ENCODE data around the gene SKAP1. TPM values are rescaled to one million over a fixed set of nuclear protein-coding genes. Genes with fewer than 3 reads are reported as not detected.

The SKAP1 gene
- total RNA-seq, 1 experiment from 2014 or later, result 0.31 TPM

DNA sequence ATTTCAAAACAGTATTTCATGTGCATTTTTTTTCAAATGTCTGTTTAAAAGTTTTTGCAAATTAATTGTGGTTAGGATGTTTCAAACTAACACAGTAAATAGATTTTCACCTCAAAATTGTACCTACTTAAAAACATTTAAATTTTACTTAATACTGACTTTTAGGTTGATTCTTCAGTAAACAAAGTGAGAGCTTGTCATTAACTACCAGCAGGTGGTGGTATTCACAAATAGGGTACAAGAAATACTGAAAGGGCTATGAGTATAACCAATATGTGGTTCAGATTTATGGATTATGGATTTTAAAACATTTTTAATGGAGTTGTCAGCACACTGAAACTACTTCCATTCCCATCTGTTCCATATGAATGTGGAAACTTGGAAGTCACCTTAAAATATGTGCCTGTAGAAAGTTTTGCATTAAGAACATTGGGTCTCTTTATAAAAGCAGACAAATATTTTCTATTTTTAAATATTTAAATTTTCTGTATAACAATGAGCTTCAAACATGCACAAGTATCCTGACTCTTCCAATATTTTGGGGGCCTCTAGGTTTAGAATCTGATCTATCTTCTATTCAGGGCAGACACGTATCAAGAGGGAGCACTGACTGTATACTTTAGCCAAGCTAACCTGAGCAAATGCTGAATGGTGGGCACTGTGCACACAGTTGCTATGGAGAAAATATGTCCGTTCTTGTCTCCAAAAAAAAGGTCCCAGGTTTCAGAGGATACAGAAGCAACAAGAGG lies 166.9 kb downstream of the SKAP1 start:
- peaks cover 22% of the 10 kb centered on the region for H3K4me1 ChIP-seq (replicated peaks; ENCODE audit: insufficient read depth)
- intact Hi-C loops (cut with micrococcal nuclease; ENCODE audit: unreplicated experiment), result no loop called here
- TF ChIP-seq CTCF (conservative IDR thresholded peaks at IDR 0.05) (peak; percentile 74), EZH2 (IDR thresholded peaks at IDR 0.05; ENCODE audit: low read depth) (no peak)

GRCh38 chr17:48261297-48261880 lies 168.6 kb downstream of the SKAP1 start:
- BruUV-seq (replicated peaks), result no TSS peak
- no peaks in the 10 kb centered on the region for H3K9me3 ChIP-seq (ENCODE audit: insufficient read depth, low read depth)
- no peak overlapping the region for H2AFZ ChIP-seq
- POLR2A ChIA-PET (ENCODE audit: unreplicated experiment), result no interaction called here
- H3K4me1 ChIP-seq (replicated peaks; ENCODE audit: insufficient read depth), result peaks cover 22% of the 10 kb centered on the region
- no peak overlapping the region for H3K4me3 ChIP-seq
- H3K9me2 ChIP-seq (ENCODE audit: insufficient read depth), result no peaks in the 10 kb centered on the region
- H3K4me2 ChIP-seq, result no peak overlapping the region
- TF ChIP-seq CTCF (conservative IDR thresholded peaks at IDR 0.05) (peak; percentile 54), EZH2 (IDR thresholded peaks at IDR 0.05; ENCODE audit: low read depth) (no peak)
- no peaks in the 10 kb centered on the region for H3K27me3 ChIP-seq (ENCODE audit: insufficient read depth, low read depth)
- no peaks in the 10 kb centered on the region for H3K79me2 ChIP-seq (ENCODE audit: low read depth)
- peaks cover 8% of the 10 kb centered on the region for H3F3A ChIP-seq (ENCODE audit: insufficient read depth, low read depth)
- no peak for DNase-seq
- intact Hi-C loops (cut with micrococcal nuclease; ENCODE audit: unreplicated experiment), result no loop called here
- H3K27ac ChIP-seq, result no peak overlapping the region
- CTCF ChIA-PET, result interaction anchor here (0.5 kb wide), 1 partner anchor 102 kb away, joined by 5 read pairs; no protein-coding TSS in a partner anchor
- H4K20me1 ChIP-seq (ENCODE audit: insufficient read depth), result no peaks in the 10 kb centered on the region
- no peaks in the 10 kb centered on the region for H3K36me3 ChIP-seq (ENCODE audit: low read depth)

More for the DNA sequence above, 166.9 kb downstream of the SKAP1 start:
- no peaks in the 10 kb centered on the region for H3K79me2 ChIP-seq (ENCODE audit: low read depth)
- peaks cover 8% of the 10 kb centered on the region for H3F3A ChIP-seq (ENCODE audit: insufficient read depth, low read depth)
- H3K36me3 ChIP-seq (ENCODE audit: low read depth), result no peaks in the 10 kb centered on the region
- no peak overlapping the region for H2AFZ ChIP-seq
- H3K27me3 ChIP-seq (ENCODE audit: insufficient read depth, low read depth), result no peaks in the 10 kb centered on the region
- no TSS peak for BruUV-seq (replicated peaks)
- H3K4me2 ChIP-seq, result no peak overlapping the region
- H3K27ac ChIP-seq, result no peak overlapping the region
- H3K4me3 ChIP-seq, result no peak overlapping the region
- no peak for DNase-seq
- H3K9me3 ChIP-seq (ENCODE audit: insufficient read depth, low read depth), result no peaks in the 10 kb centered on the region
- H4K20me1 ChIP-seq (ENCODE audit: insufficient read depth), result no peaks in the 10 kb centered on the region
- no peaks in the 10 kb centered on the region for H3K9me2 ChIP-seq (ENCODE audit: insufficient read depth)
- CTCF ChIA-PET, result interaction anchor here (0.6 to 1.4 kb wide), 9 partner anchors 15 to 616 kb away, joined by 3 to 8 read pairs (median 3); no protein-coding TSS in a partner anchor
- POLR2A ChIA-PET (ENCODE audit: unreplicated experiment), result interaction anchor here (0.5 to 0.6 kb wide), 2 partner anchors 347 to 573 kb away, joined by 4 to 7 read pairs; no protein-coding TSS in a partner anchor

DNA sequence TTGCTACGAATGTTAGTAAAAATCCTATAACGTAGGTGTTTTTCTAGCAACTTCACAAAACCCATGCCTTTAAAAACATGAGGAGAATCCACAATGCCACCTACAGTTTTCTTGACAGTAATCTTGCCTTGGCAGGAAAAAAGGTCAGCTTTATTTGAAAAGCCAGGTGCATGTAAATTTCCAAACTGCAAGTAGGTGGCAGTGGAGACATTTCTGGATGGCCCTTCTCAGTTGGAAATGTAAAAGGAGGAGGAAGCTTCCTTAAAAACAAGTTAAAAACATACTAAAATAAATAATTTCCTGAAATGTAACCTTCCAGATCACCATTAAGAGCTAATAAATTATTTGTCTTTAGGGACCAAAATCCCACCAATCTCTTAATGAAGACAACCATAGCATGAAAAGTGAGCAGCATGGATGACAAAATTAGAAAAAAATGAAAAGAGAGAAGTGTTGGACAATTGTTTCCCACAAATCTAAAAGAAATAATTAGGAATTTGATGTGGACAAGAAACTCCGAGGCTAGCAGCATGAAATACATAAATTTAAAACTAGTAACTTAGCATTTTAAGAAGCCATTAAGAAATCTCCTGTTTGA lies 170.2 kb downstream of the SKAP1 start:
- H3K4me1 ChIP-seq (replicated peaks; ENCODE audit: insufficient read depth), result peaks cover 7% of the 10 kb centered on the region
- no peak overlapping the region for H3K27ac ChIP-seq
- peak in 1 of 2 experiments; percentile 55 for DNase-seq
- no TSS peak for BruUV-seq (replicated peaks)
- H3K27me3 ChIP-seq (ENCODE audit: insufficient read depth, low read depth), result no peaks in the 10 kb centered on the region
- no peaks in the 10 kb centered on the region for H3K36me3 ChIP-seq (ENCODE audit: low read depth)
- H3F3A ChIP-seq (ENCODE audit: insufficient read depth, low read depth), result no peaks in the 10 kb centered on the region; the same call in 1 of the 2 replicates
- H3K9me2 ChIP-seq (ENCODE audit: insufficient read depth), result no peaks in the 10 kb centered on the region
- TF ChIP-seq EZH2 (IDR thresholded peaks at IDR 0.05; ENCODE audit: low read depth) (no peak), CTCF (conservative IDR thresholded peaks at IDR 0.05) (peak; percentile 87)
- no peaks in the 10 kb centered on the region for H3K79me2 ChIP-seq (ENCODE audit: low read depth)
- intact Hi-C loops (cut with micrococcal nuclease; ENCODE audit: unreplicated experiment), result loop anchor here (1.0 to 5.0 kb wide), 4 partner anchors 44 to 359 kb away; no protein-coding TSS in a partner anchor
- H3K4me3 ChIP-seq, result no peak overlapping the region
- ChIA-PET CTCF (interaction anchor here (0.7 to 2.7 kb wide), 5 partner anchors 16 to 464 kb away, joined by 3 to 21 read pairs (median 4); no protein-coding TSS in a partner anchor), POLR2A (ENCODE audit: unreplicated experiment) (interaction anchor here (0.6 kb wide), 2 partner anchors 211 to 390 kb away, joined by 4 to 6 read pairs; no protein-coding TSS in a partner anchor)
- H4K20me1 ChIP-seq (ENCODE audit: insufficient read depth), result no peaks in the 10 kb centered on the region
- no peaks in the 10 kb centered on the region for H3K9me3 ChIP-seq (ENCODE audit: insufficient read depth, low read depth)
- H3K4me2 ChIP-seq, result peak overlapping the region; percentile 6; the same call in 1 of the 2 replicates
- no peak overlapping the region for H2AFZ ChIP-seq
